ENCODE measurements around the gene BCL2L2.
"Not testable (repeated sequence)": the region's sequence is repeated elsewhere in the genome, so short reads cannot be mapped to it uniquely, and the experiment has no call there.

BCL2L2 gene

DNA sequence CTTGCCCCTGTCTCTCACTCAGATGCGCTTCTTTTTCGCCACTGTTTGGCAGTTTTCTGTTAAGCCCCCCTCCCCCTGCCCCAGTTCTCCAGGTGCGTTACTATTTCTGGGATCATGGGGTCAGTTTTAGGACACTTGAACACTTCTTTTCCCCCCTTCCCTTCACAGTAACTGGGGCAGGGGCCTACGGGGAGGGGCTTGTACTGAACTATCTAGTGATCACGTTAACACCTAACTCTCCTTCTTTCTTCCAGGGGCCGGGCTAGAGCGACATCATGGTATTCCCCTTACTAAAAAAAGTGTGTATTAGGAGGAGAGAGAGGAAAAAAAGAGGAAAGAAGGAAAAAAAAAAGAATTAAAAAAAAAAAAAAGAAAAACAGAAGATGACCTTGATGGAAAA, 18.4 kb downstream of the BCL2L2 start:
- DNase-seq = no peak

DNA sequence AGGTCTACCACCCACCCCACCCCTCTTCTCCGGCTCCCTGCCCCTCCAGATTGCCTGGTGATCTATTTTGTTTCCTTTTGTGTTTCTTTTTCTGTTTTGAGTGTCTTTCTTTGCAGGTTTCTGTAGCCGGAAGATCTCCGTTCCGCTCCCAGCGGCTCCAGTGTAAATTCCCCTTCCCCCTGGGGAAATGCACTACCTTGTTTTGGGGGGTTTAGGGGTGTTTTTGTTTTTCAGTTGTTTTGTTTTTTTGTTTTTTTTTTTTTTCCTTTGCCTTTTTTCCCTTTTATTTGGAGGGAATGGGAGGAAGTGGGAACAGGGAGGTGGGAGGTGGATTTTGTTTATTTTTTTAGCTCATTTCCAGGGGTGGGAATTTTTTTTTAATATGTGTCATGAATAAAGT, 19.1 kb downstream of the BCL2L2 start:
- not testable (repeated sequence) for DNase-seq

DNA sequence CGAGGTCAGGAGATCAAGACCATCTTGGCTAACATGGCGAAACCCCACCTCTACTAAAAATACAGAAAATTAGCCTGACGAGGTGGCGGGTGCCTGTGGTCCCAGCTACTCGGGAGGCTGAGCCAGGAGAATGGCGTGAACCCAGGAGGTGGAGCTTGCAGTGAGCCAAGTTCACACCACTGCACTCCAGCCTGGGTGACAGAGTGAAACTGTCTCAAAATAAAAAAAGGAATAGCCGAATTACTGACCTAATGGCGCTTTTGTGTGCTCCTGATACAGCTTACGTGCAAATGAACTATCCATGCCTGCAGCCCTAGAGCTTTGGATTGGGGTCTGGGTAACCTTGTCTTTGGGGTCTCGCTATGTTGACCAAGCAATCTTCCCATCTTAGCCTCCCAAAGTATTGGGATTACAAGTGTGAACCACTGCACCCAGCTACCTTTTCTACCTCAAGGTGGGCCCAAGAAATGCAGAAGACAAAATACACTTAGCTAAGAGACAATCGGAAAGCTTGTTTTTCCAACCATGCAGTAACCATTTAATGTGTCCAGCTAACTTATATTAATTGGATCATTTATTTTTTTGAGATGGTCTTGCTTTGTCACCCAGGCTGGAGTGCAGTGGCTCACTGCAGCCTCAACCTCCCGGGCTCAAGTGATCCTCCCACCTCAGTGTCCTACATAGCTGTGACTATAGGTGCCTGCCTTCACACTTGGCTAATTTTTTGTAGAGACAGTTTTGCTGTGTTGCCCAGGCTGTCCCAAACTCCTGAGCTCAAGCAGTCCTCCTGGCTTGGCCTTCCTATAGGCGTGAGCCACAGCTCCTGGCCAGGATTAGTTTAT, 20.1 kb downstream of the BCL2L2 start:
- no peak for DNase-seq

DNA sequence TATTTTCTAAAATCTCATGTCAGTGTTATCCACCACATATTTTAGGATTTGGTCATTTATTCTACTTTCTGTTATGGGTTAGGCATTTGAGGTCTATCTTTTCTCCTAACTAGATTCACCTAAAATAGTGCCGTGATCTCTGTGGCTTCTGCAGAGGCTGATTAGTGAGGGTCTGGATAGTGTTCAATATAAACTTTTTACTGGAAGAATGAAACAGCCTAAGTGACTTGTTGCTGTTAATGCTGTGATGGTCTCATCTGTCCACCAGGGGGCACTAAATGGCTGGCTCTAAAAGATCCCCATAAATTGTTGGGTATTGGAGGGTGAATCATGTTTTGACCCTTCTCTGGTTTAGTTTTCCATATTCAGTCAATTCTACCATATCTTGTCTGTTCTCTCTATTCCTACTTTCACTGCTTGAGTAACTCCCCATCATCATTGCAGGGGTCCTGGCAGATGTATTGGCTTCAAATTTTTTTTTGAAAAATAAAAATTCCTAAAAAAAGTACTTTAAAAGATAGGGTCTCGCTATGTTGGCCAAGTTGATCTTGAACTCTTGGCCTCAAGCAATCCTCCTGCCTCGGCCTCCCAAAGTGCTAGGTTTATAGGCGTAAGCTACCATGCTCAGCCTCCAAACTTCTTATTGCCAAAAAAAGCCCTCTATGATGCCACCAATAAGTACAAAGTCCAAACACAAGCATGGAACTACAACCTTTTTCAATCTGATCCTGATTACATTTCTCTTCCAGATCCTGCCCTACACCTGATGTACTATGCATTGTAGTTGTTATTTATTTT, 21.5 kb downstream of the BCL2L2 start:
- peak; percentile 76 for DNase-seq

DNA sequence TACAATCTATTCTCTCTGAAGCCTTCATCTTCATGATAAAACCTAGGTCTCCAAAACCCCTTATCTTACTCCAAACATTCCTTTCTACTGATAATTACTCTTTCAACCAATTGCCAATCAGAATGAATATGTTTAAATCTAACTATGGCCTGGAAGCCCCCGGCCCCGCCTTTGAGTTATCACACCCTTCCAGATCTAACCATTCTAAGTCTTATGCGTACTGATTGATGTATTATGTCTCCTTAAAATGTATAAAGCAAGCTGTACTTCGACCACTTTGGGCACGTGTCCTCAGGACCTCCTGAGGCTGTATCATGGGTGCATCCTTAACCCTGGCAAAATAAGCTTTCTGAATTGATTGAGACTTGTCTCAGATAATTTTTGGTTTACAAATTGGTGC, 29.0 kb downstream of the BCL2L2 start:
- no peak for DNase-seq

DNA sequence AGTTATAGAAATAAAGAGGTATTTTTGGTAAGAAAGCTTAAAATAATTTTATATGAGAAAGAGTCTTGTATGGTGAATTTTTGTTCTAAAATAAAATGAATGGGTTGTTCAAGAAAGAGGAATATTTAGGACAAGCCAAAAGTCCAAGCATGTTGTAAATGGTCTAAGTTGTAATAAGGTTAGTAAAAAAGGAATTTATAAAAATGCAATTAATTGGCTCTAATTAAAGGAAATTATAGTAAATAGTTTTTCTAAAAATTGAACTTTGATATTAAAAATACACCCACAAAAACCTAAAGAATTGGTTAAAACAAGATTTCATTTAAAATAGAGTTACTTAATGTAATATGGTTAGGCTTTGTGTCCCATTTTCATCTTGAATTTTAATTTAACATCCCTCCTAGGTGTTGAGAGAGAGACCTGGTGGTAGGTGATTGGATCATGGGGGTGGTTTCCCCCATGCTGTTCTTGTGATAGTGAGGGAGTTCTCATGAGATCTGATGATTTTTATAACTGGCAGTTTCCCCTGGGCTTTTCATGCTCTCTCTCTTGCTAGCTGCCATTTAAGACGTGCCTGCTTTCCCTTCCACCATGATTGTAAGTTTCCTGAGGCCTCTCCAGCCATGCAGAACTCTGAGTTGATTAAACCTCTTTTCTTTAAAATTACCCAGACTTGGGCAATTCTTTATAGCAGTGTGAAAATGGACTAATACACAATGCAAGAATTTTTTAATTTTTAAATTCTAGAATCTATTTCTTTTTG, 33.1 kb downstream of the BCL2L2 start:
- no peak for DNase-seq

DNA sequence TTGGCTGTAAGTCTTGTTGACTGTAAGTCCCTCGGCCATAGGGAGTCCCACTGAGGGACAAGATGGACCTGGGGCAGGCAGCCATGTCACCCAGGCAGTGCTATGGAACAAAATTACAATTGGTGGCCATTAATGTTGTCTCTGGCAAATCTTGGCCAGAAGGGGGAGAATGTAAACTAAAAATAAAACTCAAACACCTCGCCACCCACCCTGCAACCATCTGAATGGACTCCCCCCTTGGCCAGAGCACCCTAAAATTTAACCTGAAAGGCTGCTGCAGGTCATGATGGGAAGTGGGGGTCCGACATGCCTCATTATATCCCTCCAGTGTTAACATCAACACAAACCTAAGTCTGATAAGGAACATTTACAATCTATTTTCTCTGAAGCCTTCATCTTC, 37.8 kb downstream of the BCL2L2 start:
- DNase-seq = no peak

DNA sequence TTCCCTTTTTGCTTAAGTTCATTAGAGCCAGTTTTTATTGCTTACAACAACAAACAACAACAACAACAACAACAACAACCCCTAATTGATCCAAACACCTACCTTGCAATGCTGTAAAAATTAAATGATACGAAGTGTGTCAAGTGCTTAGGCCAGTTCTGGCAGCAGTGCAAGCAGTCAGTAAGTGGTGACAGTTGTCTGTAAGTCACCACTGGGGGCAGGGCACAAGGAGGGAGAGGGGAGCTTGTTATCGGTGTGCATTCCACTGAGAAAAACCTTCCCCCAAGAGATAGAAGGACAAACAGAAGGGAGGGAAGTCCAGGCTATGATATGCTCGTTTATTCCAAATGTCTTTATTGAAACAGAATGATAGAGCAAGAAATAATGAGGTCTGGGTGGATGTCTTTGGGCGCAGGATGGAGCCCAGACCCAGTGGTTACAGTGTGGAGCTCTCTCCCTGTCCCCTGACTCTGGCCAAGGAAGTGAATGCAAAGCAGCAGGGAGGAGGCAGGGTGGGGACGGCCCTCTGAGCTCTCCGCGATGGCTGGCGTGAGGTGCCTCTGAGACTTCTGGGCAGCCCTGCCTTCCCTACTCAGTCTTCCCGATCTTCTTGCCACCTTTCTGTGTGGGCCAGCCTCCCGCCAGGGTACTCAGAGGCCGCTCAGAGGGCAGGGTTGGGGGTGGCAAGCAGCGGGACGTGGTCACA, 39.5 kb downstream of the BCL2L2 start:
- DNase-seq = no peak

DNA sequence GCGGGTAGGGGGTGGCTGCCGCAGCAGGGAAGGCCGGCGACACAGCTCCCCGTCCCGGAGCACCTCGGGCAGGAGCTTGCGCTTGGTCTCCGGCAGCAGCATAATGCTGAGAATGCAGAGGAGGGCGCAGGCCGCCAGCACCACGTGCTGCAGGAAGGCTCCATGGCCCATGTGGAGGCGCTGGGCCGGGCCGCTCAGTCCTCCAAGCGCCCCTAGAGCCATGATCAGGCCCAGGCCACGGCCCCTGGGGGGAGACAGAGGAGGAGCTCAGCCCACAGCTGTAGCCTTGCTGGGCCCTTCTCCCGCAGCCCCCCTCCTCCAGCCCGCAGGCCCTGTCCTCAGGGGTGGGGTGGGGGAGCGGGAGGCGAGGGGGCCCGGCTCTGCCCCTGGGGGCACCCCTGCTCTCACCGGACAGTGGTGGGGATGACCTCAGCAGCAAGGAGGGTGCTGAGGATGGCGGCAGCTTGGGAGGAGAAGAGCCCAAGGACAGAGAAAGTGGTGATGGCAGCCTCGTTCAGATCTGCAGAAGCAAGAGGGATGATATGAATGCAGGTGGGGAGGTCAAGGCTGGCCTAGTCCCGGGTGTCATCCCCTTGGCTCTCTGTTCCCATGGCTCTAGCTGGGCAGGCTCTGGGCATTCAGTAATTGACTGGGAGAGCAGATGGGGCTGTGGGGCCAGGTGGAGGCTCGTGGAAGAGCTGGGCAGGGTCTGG, 40.2 kb downstream of the BCL2L2 start:
- DNase-seq = no peak

DNA sequence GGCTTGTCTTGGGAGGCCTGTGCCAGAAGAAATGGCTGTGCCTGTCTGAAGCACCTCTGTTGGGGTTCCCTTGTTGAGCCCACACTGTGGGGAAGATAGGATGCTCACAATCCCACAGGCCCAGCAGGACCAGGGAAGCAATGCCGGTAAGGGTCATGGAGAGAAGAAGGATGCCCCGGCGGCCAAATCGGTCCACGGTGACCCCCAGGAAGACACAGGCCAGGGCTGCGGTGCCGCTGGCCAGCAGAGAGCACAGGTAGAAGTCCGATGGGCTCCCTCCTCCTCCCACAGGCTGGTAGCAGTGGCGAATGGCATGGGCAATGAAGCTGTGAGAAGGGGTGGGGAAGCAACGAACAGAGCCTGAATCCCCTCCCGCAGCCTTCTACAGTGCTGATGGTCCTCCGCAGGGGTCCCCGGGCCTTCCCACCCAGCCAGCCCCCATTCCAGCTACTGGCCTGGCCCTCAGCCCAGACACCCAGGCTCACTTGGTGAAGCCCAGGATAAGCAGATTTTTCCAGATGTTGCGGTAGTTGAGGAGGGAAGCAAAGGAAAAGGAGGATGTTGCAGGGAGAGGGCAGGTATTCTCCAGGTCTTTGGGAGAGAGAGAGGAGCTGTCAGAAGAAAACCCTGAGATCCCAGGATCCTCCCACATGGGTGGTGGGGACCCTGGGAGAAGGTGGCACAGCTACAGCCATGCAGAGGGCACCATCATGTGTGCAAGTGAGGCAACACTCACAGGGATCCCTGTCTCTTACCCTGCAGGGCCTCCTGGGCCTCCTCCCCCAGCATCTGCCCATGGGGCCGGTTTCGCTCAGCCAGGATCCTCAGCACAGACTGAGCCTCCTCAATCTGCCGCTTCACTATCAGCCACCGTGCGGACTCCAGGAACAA, 41.0 kb downstream of the BCL2L2 start:
- DNase-seq = no peak

DNA sequence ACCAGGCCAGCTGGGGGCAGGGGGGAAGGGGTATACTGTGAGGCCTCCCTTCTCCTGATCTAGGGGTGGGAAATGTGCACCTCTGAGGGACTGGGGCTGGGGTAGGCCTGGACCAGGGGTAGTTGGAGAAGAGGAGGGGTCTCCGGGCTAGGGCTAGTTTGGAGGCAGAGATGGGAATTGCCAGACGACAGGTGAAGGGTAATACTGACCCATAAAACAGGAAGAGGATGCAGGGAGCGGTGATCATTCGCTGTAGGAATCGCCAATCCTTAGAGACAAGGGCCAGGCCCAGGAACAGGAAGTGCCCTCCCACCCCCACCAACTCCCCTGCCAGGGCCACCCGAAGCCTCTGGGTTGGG, 41.6 kb downstream of the BCL2L2 start:
- no peak for DNase-seq

DNA sequence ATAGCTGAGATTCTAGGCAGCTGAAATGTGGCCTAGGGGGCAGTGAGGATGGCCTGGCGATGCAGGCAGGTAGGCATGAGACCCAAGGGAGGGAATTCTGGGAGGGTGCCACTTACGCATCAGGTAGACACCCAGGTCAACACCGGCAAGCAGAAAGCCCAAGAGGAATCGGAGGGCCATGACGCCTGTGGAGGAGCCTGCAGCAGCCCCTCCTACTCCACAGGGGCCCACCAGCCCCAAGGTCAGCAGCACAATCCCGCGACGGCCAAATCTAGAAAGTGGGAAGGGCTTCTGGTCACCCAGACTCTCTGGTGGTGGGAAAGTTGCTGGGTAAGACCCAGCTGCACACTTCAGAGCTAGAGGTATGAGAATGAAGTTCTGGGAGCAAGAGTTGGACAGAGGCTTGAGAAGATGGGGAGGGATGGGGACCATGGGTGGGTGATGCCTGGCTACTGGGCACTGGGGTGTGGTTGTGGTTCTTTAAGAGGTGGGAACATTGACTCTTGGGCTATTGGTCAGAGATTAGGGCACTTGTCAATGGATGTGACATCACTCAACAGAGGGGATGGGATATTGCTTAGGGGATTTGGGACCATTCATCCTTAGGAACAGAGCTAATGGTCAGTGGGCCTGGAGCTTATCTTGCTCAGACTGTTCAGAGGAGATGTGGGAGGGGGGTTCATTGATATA, 42.7 kb downstream of the BCL2L2 start:
- DNase-seq = no peak

DNA sequence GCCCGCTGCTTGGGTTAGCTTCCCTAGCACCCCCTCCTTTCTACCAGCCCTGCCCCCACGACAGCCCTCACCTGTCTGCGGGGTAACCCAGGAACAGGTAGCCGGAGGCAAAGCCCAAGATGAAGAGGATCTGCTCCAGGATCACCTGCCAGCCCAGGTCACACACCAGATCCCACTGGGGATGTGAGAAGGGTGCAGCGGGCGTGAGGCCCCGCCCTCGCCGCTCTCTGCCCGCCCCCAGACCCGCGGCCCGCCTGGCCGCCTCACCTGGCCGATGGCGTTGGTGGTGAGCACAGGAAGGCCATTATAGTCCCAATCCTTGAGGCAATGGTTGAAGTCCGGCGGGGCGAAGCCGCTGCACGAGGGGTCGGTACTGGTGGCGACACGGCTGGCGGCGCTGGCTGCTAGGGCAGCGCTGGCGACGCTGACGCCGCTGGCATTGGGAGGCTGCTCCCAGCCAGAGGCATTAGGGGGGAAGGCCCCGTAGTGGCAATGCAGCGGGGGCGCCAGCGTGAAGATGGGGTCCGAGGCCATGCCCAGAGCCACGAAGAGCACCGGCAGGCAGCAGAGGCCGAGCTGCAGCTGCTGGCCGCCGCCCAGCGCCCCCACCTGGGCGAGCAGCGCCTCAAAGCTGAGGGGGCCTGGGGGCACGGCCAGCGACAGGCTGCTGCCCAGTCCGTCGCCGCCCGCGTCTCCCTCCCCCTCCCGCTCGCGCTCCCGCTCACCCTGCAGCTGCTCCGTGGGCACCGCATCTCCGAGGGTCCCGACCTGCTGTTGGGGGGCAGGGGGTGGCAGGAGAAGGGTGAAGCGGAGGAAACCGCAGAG, 45.3 kb downstream of the BCL2L2 start:
- DNase-seq = no peak

DNA sequence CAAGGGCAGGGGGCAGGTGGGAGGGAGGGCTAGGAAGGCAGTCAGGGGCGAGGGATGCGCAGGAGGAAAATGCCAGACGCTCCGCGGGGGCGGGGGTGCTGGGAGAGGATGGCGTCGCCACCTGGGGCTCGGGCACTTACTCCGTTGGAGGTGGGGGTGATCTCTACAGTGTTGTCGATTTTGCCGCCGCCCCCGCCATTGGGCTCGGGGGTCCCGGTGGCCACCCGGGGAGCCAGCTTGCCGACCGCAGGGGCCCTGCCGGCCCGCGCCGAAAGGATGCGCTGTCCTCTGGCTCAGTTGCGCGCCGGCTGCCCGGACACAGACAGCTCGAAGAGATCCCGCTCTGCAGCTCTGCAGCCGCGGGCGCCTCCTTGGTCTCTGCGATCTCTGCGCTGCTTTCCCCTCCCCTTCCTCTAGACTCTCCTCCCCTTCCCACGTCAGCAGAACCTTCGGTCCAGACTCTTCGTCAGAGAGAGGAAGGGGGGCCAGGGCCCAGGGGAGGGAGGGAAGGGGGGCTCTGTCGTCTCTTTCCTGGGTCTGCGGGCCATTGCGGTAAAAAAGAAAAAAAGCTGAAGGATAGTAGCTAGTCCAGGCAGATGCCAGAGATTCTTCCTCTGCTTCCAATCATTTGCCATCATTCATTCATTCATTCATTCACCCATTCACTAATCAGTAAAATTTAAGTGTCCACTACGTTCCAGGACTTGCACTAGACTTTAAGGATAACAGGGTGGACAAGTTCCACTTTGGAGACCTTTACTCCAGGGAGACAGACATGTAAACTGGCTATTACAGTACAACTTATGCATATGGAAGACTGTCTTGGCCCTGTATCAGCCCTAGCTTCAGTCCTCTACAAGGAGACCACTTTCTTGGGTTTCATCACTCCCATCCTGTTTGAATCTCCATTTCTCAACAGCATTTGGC, 46.1 kb downstream of the BCL2L2 start, which contains the start of gene SLC22A17:
Gene SLC22A17, minus strand, starts transcription at position 382 of the 927 bp plus-strand sequence.
- no peak for DNase-seq

DNA sequence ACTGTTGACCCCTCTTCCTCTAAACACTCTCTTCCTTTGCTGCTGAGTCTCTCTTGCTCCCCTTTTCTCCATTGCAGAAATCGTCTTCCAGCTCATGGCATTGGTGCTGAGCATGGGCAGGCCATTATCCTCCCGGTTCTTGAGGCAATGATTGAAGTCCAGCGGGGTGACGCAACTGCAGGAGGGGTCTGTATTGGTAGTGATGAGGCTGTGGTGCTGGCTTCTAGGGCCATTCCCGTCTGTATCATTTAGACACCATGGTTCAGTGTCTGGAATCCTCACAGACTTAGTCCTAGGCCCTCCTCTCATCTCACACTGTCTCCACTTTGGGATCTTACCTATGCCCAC, 46.8 kb downstream of the BCL2L2 start:
- DNase-seq = no peak

DNA sequence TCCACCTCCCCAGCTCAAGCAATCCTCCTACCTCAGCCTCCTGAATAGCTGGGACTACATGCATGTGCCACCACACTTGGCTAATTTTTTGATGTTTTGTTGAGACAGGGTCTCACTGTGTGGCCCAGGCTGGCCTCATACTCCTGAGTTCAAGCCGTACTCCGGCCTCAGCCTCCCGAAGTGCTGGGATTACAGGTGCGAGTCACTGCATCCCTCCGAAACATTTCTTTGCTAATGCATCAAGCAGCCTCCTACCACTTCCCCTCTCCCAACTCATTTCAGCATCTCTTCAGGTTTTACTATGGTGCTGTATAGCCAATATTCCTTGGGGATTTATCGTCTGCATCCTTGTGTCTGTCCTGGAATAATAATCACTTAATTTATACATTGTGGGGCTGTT, 48.4 kb downstream of the BCL2L2 start:
- no peak for DNase-seq

DNA sequence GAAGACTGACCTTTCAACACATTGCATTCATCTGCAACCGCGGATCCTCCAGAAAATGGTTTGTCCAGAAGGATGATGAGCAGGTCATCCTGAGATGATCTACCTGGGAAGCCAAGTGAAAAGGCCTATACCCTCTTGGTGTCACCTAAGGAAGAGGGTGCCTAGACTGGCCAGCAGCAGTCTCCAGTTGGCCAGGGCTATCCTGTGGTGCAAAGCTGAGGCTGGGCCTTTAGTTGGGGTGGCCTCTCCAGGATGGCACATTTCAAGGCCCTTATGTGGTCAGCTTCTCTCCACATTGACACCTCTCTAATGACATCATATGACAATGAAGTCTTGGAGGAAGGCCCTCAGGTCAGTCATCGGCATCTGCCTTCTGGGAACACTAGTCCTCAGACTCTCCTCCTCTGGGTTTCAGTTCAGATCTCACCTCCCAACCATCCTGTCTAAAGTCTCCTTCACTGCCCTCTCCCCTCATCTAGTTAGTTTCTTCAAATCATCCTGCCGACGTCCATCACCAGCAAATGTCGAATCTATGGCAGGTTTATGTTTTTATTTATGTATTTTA, 49.3 kb downstream of the BCL2L2 start:
- no peak for DNase-seq

DNA sequence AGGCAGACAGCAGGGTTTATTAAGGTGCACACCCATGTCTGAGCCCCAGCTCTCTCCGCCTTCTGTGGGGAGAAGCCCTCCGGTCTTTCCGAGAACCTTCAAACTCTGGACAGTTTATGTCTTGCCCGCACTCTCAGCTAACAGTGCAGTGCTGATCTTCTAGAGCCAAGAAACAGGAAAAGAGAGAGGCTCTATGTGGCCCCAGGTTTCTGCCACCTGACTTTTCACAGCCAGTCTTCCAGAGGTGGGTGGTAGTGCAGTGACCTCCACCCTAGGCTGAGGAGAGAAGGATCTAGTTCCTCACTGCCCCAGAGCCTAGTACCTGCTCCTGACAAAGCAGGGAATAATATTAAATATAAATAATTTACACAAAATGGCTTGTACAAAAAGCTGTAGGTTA, 50.0 kb downstream of the BCL2L2 start:
- DNase-seq = no peak
